Measurements from ENCODE around the gene YPEL2.
A peak's percentile ranks its signal among the peaks of the same experiment; 100 is the strongest.

YPEL2 gene

GRCh38 chr17:59439741-59440211, 108.3 kb downstream of the YPEL2 start:
- Histone ChIP-seq H3K9me3 (ENCODE audit: insufficient read depth, low read length, severe bottlenecking) (no peaks in the 10 kb centered on the region), H4K20me1 (ENCODE audit: insufficient read depth, low read length) (no peaks in the 10 kb centered on the region), H3K27me3 (ENCODE audit: insufficient read depth, low read length, poor library complexity) (no peaks in the 10 kb centered on the region), H3K4me2 (ENCODE audit: insufficient read depth, low read length) (no peak overlapping the region), H3K4me1 (ENCODE audit: insufficient read depth, low read length) (peaks cover 6% of the 10 kb centered on the region), H3K36me3 (ENCODE audit: insufficient read depth, low read length) (no peaks in the 10 kb centered on the region), H3K9ac (ENCODE audit: low read depth, low read length) (no peak overlapping the region), H2AFZ (ENCODE audit: low read depth, low read length) (0 out of 2 replicates have a peak overlapping the region, but pooled peaks have one; percentile 30), H3K27ac (ENCODE audit: low read length) (no peak overlapping the region), H3K79me2 (ENCODE audit: insufficient read depth, low read length) (no peaks in the 10 kb centered on the region), H3K4me3 (ENCODE audit: low read depth in 1 of 2, low read length in 2 of 2) (no peak overlapping the region)
- DNase-seq (no peak), ATAC-seq (ENCODE audit: insufficient read depth, low read depth) (no peak)
- TF ChIP-seq EZH2 (IDR thresholded peaks at IDR 0.05; ENCODE audit: borderline replicate concordance, low read depth, low read length, severe bottlenecking) (no peak), CTCF (IDR thresholded peaks at IDR 0.05; ENCODE audit: borderline replicate concordance, extremely low read depth, low read length, poor library complexity, severe bottlenecking) (no peak)

- Histone ChIP-seq H3K9ac (ENCODE audit: low read depth, low read length) (no peak overlapping the region), H3K4me1 (ENCODE audit: insufficient read depth, low read length) (peaks cover 6% of the 10 kb centered on the region), H3K79me2 (ENCODE audit: insufficient read depth, low read length) (no peaks in the 10 kb centered on the region), H3K27me3 (ENCODE audit: insufficient read depth, low read length, poor library complexity) (no peaks in the 10 kb centered on the region), H4K20me1 (ENCODE audit: insufficient read depth, low read length) (no peaks in the 10 kb centered on the region), H3K4me3 (ENCODE audit: low read depth in 1 of 2, low read length in 2 of 2) (no peak overlapping the region), H3K36me3 (ENCODE audit: insufficient read depth, low read length) (no peaks in the 10 kb centered on the region), H3K27ac (ENCODE audit: low read length) (no peak overlapping the region), H3K9me3 (ENCODE audit: insufficient read depth, low read length, severe bottlenecking) (no peaks in the 10 kb centered on the region), H2AFZ (ENCODE audit: low read depth, low read length) (peak overlapping the region; percentile 72), H3K4me2 (ENCODE audit: insufficient read depth, low read length) (peak overlapping the region; percentile 10; the same call in 1 of the 2 replicates)
- TF ChIP-seq CTCF (IDR thresholded peaks at IDR 0.05; ENCODE audit: borderline replicate concordance, extremely low read depth, low read length, poor library complexity, severe bottlenecking) (peak; percentile 94), EZH2 (IDR thresholded peaks at IDR 0.05; ENCODE audit: borderline replicate concordance, low read depth, low read length, severe bottlenecking) (no peak)
- DNase-seq (peak; percentile 87), ATAC-seq (ENCODE audit: insufficient read depth, low read depth) (peak; percentile 100)
These were observed 109.5 kb downstream of the YPEL2 start for GRCh38 chr17:59440757-59441463.

GRCh38 chr17:59441464-59442096, 110.1 kb downstream of the YPEL2 start:
- H4K20me1 ChIP-seq (ENCODE audit: insufficient read depth, low read length): no peaks in the 10 kb centered on the region
- H3K4me3 ChIP-seq (ENCODE audit: low read depth in 1 of 2, low read length in 2 of 2): no peak overlapping the region
- H3K4me1 ChIP-seq (ENCODE audit: insufficient read depth, low read length): peaks cover 6% of the 10 kb centered on the region
- H2AFZ ChIP-seq (ENCODE audit: low read depth, low read length): peak overlapping the region; percentile 40; the same call in 1 of the 2 replicates
- H3K9ac ChIP-seq (ENCODE audit: low read depth, low read length): no peak overlapping the region
- H3K4me2 ChIP-seq (ENCODE audit: insufficient read depth, low read length): no peak overlapping the region
- H3K27ac ChIP-seq (ENCODE audit: low read length): no peak overlapping the region
- no peaks in the 10 kb centered on the region for H3K36me3 ChIP-seq (ENCODE audit: insufficient read depth, low read length)
- no peak for DNase-seq
- no peaks in the 10 kb centered on the region for H3K79me2 ChIP-seq (ENCODE audit: insufficient read depth, low read length)
- H3K27me3 ChIP-seq (ENCODE audit: insufficient read depth, low read length, poor library complexity): no peaks in the 10 kb centered on the region
- no peak for ATAC-seq (ENCODE audit: insufficient read depth, low read depth)
- H3K9me3 ChIP-seq (ENCODE audit: insufficient read depth, low read length, severe bottlenecking): no peaks in the 10 kb centered on the region
- TF ChIP-seq CTCF (IDR thresholded peaks at IDR 0.05; ENCODE audit: borderline replicate concordance, extremely low read depth, low read length, poor library complexity, severe bottlenecking): no peak

Data from DND-41 (cell line).